ENCODE data around the gene TEX29.

TEX29 gene

GRCh38 chr13:111278743-111279652 is 41.4 kb upstream of the TEX29 start:
- no peak for DNase-seq (ENCODE audit: low read depth)
- H3K4me3 ChIP-seq (ENCODE audit: low read depth, low read length), result no peak overlapping the region
- TF ChIP-seq CTCF (IDR thresholded peaks at IDR 0.05; ENCODE audit: low read depth, low read length, missing control alignments), result no peak
- in situ Hi-C loops (cut with HindIII; ENCODE audit: low sequenced_read_pairs), result no loop called here

- no peak for DNase-seq (ENCODE audit: low read depth)
- in situ Hi-C loops (cut with HindIII; ENCODE audit: low sequenced_read_pairs), result no loop called here
- H3K4me3 ChIP-seq (ENCODE audit: low read depth, low read length), result no peak overlapping the region
- TF ChIP-seq CTCF (IDR thresholded peaks at IDR 0.05; ENCODE audit: low read depth, low read length, missing control alignments), result no peak
These were observed 40.2 kb upstream of the TEX29 start for GRCh38 chr13:111280226-111280625.

GRCh38 chr13:111280681-111281585 is 39.5 kb upstream of the TEX29 start:
- in situ Hi-C loops (cut with HindIII; ENCODE audit: low sequenced_read_pairs), result no loop called here
- no peak for TF ChIP-seq CTCF (IDR thresholded peaks at IDR 0.05; ENCODE audit: low read depth, low read length, missing control alignments)
- no peak overlapping the region for H3K4me3 ChIP-seq (ENCODE audit: low read depth, low read length)
- no peak for DNase-seq (ENCODE audit: low read depth)

- in situ Hi-C loops (cut with HindIII; ENCODE audit: low sequenced_read_pairs), result no loop called here
- no peak overlapping the region for H3K4me3 ChIP-seq (ENCODE audit: low read depth, low read length)
- no peak for DNase-seq (ENCODE audit: low read depth)
- TF ChIP-seq CTCF (IDR thresholded peaks at IDR 0.05; ENCODE audit: low read depth, low read length, missing control alignments), result no peak
These were observed 38.6 kb upstream of the TEX29 start for GRCh38 chr13:111281751-111282311.

GRCh38 chr13:111282425-111282824 is 38.0 kb upstream of the TEX29 start:
- no peak overlapping the region for H3K4me3 ChIP-seq (ENCODE audit: low read depth, low read length)
- in situ Hi-C loops (cut with HindIII; ENCODE audit: low sequenced_read_pairs), result no loop called here
- TF ChIP-seq CTCF (IDR thresholded peaks at IDR 0.05; ENCODE audit: low read depth, low read length, missing control alignments), result no peak
- DNase-seq (ENCODE audit: low read depth), result no peak

GRCh38 chr13:111282997-111283396 is 37.4 kb upstream of the TEX29 start:
- no peak overlapping the region for H3K4me3 ChIP-seq (ENCODE audit: low read depth, low read length)
- TF ChIP-seq CTCF (IDR thresholded peaks at IDR 0.05; ENCODE audit: low read depth, low read length, missing control alignments), result no peak
- in situ Hi-C loops (cut with HindIII; ENCODE audit: low sequenced_read_pairs), result no loop called here
- DNase-seq (ENCODE audit: low read depth), result no peak
